B cell (primary cell): ENCODE data around the gene RHBDF1. TPM values are rescaled to one million over a fixed set of nuclear protein-coding genes. Genes with fewer than 3 reads are reported as not detected.

Experiments used
- ATAC-seq: fragments of 200-7000 bp; cut with Tn5 transposase; one replicate; pipeline ENCODE4 v1.10.0; 2021; ENCODE audit warnings: low read depth, mild to moderate bottlenecking, moderate number of reproducible peaks, moderate library complexity
- CTCF ChIA-PET: fragments of 350-600 bp; sonication (Branson Sonifier 250); formaldehyde crosslinking; loops from one replicate; lab custom pipeline; 2021; ENCODE audit warnings: antibody characterized with exemption, inconsistent platforms; lab: Charles Lee
- POLR2A ChIA-PET: fragments of 350-600 bp; sonication (Branson Sonifier 250); formaldehyde crosslinking; loops from one replicate; lab custom pipeline; 2021; ENCODE audit warnings: antibody characterized with exemption; lab: Charles Lee
- DNase-seq: peaks from one replicate; pipeline ENCODE4 v3.0.0; 2013
- H2AFZ ChIP-seq: 2 replicates; pipeline ENCODE4 v1.6.1; 2012; ENCODE audit warnings: mild to moderate bottlenecking, low read depth, low read length; ENCODE audit not compliant: insufficient read depth, poor library complexity, severe bottlenecking
- H3K27ac ChIP-seq, 2 donors: 1 replicate in 1 of 2; 2 replicates in 1 of 2; pipeline ENCODE4 v1.5.1; 2012 to 2013; ENCODE audit warnings: low read length in 2 of 2, mild to moderate bottlenecking in 2 of 2, moderate library complexity in 1 of 2
- H3K27me3 ChIP-seq, 4 experiments: fragments of 200-600 bp in 1 of 4; sonication (generic) in 1 of 4; replicated peaks in 1 of 4; 1 replicate in 2 of 4; 2 replicates in 2 of 4; pipeline versions ENCODE4 v1.6.1 to v1.7.0; 2013 to 2016; ENCODE audit warnings: low read length in 3 of 4, mild to moderate bottlenecking in 2 of 4, mixed read lengths in 1 of 4, moderate library complexity in 1 of 4; ENCODE audit not compliant: insufficient read depth in 4 of 4, control insufficient read depth in 3 of 4; ENCODE audit errors: control extremely low read depth in 1 of 4
- H3K36me3 ChIP-seq, 2 experiments: replicated peaks in 1 of 2; 1 replicate in 1 of 2; 2 replicates in 1 of 2; pipeline versions ENCODE4 v1.6.1 to v1.7.1; 2013; ENCODE audit warnings: low read length in 1 of 2; ENCODE audit not compliant: insufficient read depth in 2 of 2, control insufficient read depth in 1 of 2; ENCODE audit errors: control extremely low read depth in 1 of 2, extremely low read depth in 1 of 2
- H3K4me1 ChIP-seq, 2 donors: fragments of 200-600 bp in 1 of 2; sonication (generic) in 1 of 2; 1 replicate in 1 of 2; 2 replicates in 1 of 2; pipeline versions ENCODE4 v1.5.1 to v1.6.1; 2013 to 2017; ENCODE audit warnings: low read length in 2 of 2; ENCODE audit not compliant: control insufficient read depth in 2 of 2, insufficient read depth in 2 of 2
- H3K4me2 ChIP-seq: replicated peaks from 2 replicates; pipeline ENCODE3; 2012; ENCODE audit warnings: mild to moderate bottlenecking, low read depth, low read length; ENCODE audit not compliant: poor library complexity, severe bottlenecking
- H3K4me3 ChIP-seq, 5 experiments: fragments of 200-600 bp in 1 of 5; sonication (generic) in 1 of 5; 1 replicate in 3 of 5; 2 replicates in 2 of 5; pipeline versions ENCODE4 v1.5.1 to v1.7.0; 2011 to 2016; ENCODE audit warnings: low read length in 4 of 5, mild to moderate bottlenecking in 4 of 5, low read depth in 2 of 5, control low read depth in 1 of 5, moderate library complexity in 1 of 5; ENCODE audit not compliant: insufficient read depth in 1 of 5; ENCODE audit errors: control extremely low read depth in 1 of 5, extremely low read depth in 1 of 5
- H3K79me2 ChIP-seq: fragments of 200-600 bp; sonication (generic); one replicate; pipeline ENCODE4 v1.6.0; 2016; ENCODE audit warnings: low read length; ENCODE audit not compliant: control insufficient read depth, insufficient read depth
- H3K9ac ChIP-seq: fragments of 200-600 bp; sonication (generic); 2 replicates; pipeline ENCODE4 v1.6.1; 2017; ENCODE audit warnings: mild to moderate bottlenecking, low read length, moderate library complexity
- H3K9me3 ChIP-seq, 3 donors: one replicate each; pipeline versions ENCODE4 v1.6.1 to v1.7.1; 2013; ENCODE audit warnings: low read length in 2 of 3; ENCODE audit not compliant: control insufficient read depth in 2 of 3, insufficient read depth in 1 of 3; ENCODE audit errors: control extremely low read depth in 1 of 3
- H4K20me1 ChIP-seq: 2 replicates; pipeline ENCODE4 v1.6.0; 2012; ENCODE audit warnings: mild to moderate bottlenecking, low read length; ENCODE audit not compliant: insufficient read depth, control insufficient read depth, poor library complexity, severe bottlenecking
- H3K27ac Mint-ChIP-seq: one replicate; pipeline ENCODE4 v1.8.0; 2021; ENCODE audit warnings: mixed read lengths
- H3K27me3 Mint-ChIP-seq: one replicate; pipeline ENCODE4 v1.8.0; 2021; ENCODE audit warnings: mixed read lengths
- H3K4me1 Mint-ChIP-seq: one replicate; pipeline ENCODE4 v1.8.0; 2021; ENCODE audit warnings: mixed read lengths
- H3K4me3 Mint-ChIP-seq: one replicate; pipeline ENCODE4 v1.8.0; 2021; ENCODE audit warnings: mixed read lengths
- H3K9me3 Mint-ChIP-seq: one replicate; pipeline ENCODE4 v1.8.0; 2022; ENCODE audit warnings: mixed read lengths; ENCODE audit not compliant: insufficient read depth
- EZH2 ChIP-seq: IDR thresholded peaks from 2 replicates; pipeline ENCODE4 v1.6.1; 2012; ENCODE audit warnings: borderline replicate concordance, low read depth, mild to moderate bottlenecking, moderate library complexity, low read length; ENCODE audit not compliant: insufficient read depth, poor library complexity, severe bottlenecking
- WGBS: methylation state at CpG from one replicate; pipeline ENCODE4 v1.1.5; 2013; ENCODE audit warnings: missing lambda C conversion rate; ENCODE audit not compliant: insufficient coverage; 5-methylcytosine and 5-hydroxymethylcytosine counted together
- intact Hi-C: fragments of 100-400 bp; cut with micrococcal nuclease; formaldehyde crosslinking; loops from one replicate; pipeline ENCODE4 v1.10.0; 2022
- polyA plus RNA-seq: library from polyadenylated mRNA; depleted of rRNA; stranded (reverse); fragments of >200 nt; gene quantifications from 2 replicates; pipeline ENCODE4 v1.2.3, GENCODE V29; 2012
- total RNA-seq, 2 donors: library from RNA; stranded (reverse); fragments of 120-200 nt in 1 of 2; gene quantifications; 1 replicate in 1 of 2; 2 replicates in 1 of 2; pipeline versions ENCODE4 v1.2.3 to v1.2.4, GENCODE V29; 2013 to 2022
- TF ChIP-seq, protein P1 (sequence below): fragments of 200-600 bp; IDR thresholded peaks from one replicate; pipeline ENCODE4 v1.8.0; 2022; ENCODE audit warnings: antibody characterized with exemption, mild to moderate bottlenecking

The RHBDF1 gene
- total and polyA plus RNA-seq, 2 donors (not counting 1 experiment from before 2014, with no cell fraction given) = 0.42 to 0.76 TPM

- TF ChIP-seq, protein P1, sequence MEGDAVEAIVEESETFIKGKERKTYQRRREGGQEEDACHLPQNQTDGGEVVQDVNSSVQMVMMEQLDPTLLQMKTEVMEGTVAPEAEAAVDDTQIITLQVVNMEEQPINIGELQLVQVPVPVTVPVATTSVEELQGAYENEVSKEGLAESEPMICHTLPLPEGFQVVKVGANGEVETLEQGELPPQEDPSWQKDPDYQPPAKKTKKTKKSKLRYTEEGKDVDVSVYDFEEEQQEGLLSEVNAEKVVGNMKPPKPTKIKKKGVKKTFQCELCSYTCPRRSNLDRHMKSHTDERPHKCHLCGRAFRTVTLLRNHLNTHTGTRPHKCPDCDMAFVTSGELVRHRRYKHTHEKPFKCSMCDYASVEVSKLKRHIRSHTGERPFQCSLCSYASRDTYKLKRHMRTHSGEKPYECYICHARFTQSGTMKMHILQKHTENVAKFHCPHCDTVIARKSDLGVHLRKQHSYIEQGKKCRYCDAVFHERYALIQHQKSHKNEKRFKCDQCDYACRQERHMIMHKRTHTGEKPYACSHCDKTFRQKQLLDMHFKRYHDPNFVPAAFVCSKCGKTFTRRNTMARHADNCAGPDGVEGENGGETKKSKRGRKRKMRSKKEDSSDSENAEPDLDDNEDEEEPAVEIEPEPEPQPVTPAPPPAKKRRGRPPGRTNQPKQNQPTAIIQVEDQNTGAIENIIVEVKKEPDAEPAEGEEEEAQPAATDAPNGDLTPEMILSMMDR = no peak
- no peak for TF ChIP-seq EZH2
- Histone ChIP-seq H3K9me3 (no peaks in the 10 kb centered on the region), H3K27ac (peak overlapping the region in 1 of 2 donors; percentile 75), H3K27me3 (peaks cover 0 to 10% (median 2%) of the 10 kb centered on the region in 4 experiments), H3K4me3 (peak overlapping the region; percentile 24 to 82 (median 75)), H4K20me1 (no peaks in the 10 kb centered on the region), H3K4me2 (peak overlapping the region; percentile 87), H3K79me2 (peaks cover 34% of the 10 kb centered on the region), H3K9ac (peak overlapping the region; percentile 83), H3K4me1 (peaks cover 25 to 29% of the 10 kb centered on the region in 2 donors), H2AFZ (peak overlapping the region; percentile 87), H3K36me3 (peaks cover 0 to 16% of the 10 kb centered on the region in 2 experiments)
- intact Hi-C loops = loop anchor here (1.0 kb wide), 2 partner anchors 13 to 19 kb away; no protein-coding TSS in a partner anchor
- Mint-ChIP-seq H3K9me3 (no peaks in the 10 kb centered on the region), H3K27ac (peak overlapping the region; percentile 86), H3K4me1 (peaks cover 28% of the 10 kb centered on the region), H3K27me3 (peaks cover 7% of the 10 kb centered on the region), H3K4me3 (peak overlapping the region; percentile 90)
- ChIA-PET POLR2A (interaction anchor here (0.7 to 1.0 kb wide), 2 partner anchors 13 to 25 kb away, joined by 3 read pairs; partner anchors contain the start of genes POLR3K and SNRNP25), CTCF (interaction anchor here (1.2 to 3.3 kb wide), 3 partner anchors 13 to 28 kb away, joined by 3 to 23 read pairs (median 8); no protein-coding TSS in a partner anchor)
- no peak for DNase-seq
- peak; percentile 12 for ATAC-seq
- 11% methylated on average over 35 of the region's 36 CpGs for WGBS
Measured at GRCh38 chr16:78444-79150, 6.2 kb upstream of the RHBDF1 start.
